DOHH2 (cell line): ENCODE results near the gene CDK3.

Experiments used
- EZH2phosphoT487 ChIP-seq: fragments of 200-600 bp; sonication (generic); IDR thresholded peaks from 2 replicates; pipeline ENCODE4 v1.6.1; 2017; ENCODE audit warnings: borderline replicate concordance, mild to moderate bottlenecking, antibody characterized with exemption, low read length, moderate library complexity, mixed read lengths
- TF ChIP-seq, protein P1 (sequence below): fragments of 200-600 bp; sonication (generic); IDR thresholded peaks from one replicate; pipeline ENCODE4 v1.5.1; 2014; ENCODE audit warnings: antibody characterized with exemption, mild to moderate bottlenecking, low read depth, low read length; ENCODE audit not compliant: poor library complexity, severe bottlenecking

DNA sequence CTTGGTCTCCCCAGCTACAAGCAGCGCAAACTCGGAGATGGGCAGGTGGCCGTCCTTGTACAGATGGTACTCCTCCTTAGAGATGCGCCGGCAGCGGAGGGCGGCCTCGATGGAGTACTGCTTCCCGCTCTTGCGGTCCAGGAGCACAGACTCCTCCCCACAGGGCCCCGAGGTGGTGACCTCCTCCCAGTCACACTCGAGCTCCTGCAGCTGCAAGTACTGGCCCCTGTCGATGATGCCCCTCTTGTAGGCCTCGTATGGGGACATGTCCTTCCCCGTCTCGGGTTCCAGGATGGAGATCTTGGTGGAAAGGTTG is 7.2 kb downstream of the CDK3 start:
- TF ChIP-seq, protein P1, sequence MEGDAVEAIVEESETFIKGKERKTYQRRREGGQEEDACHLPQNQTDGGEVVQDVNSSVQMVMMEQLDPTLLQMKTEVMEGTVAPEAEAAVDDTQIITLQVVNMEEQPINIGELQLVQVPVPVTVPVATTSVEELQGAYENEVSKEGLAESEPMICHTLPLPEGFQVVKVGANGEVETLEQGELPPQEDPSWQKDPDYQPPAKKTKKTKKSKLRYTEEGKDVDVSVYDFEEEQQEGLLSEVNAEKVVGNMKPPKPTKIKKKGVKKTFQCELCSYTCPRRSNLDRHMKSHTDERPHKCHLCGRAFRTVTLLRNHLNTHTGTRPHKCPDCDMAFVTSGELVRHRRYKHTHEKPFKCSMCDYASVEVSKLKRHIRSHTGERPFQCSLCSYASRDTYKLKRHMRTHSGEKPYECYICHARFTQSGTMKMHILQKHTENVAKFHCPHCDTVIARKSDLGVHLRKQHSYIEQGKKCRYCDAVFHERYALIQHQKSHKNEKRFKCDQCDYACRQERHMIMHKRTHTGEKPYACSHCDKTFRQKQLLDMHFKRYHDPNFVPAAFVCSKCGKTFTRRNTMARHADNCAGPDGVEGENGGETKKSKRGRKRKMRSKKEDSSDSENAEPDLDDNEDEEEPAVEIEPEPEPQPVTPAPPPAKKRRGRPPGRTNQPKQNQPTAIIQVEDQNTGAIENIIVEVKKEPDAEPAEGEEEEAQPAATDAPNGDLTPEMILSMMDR = no peak
- TF ChIP-seq EZH2phosphoT487 = no peak
